Heart right ventricle (tissue), 16 donors: ENCODE results near the gene MACROD2. TPM values are rescaled to one million over a fixed set of nuclear protein-coding genes. Genes with fewer than 3 reads are reported as not detected.

Experiments
- ATAC-seq, 8 donors: fragments of 200-7000 bp; cut with Tn5 transposase; one replicate each; pipeline ENCODE4 v1.9.1; 2020; ENCODE audit warnings: mild to moderate bottlenecking in 8 of 8, moderate library complexity in 8 of 8, moderate number of reproducible peaks in 1 of 8
- DNase-seq, 2 donors: peaks; one replicate each; pipeline ENCODE4 v3.0.0-alpha.2; 2020
- H3K27ac ChIP-seq, 10 donors: fragments of 200-600 bp; sonication (generic) in 2 of 10; one replicate each; pipeline versions ENCODE4 v1.5.0 to v1.8.0; 2020 to 2022; ENCODE audit warnings: mild to moderate bottlenecking in 3 of 10
- H3K27me3 ChIP-seq, 7 donors: fragments of 200-600 bp; one replicate each; pipeline ENCODE4 v1.8.0; 2021 to 2022; ENCODE audit warnings: mild to moderate bottlenecking in 2 of 7
- H3K36me3 ChIP-seq, 9 donors: fragments of 200-600 bp; sonication (generic) in 1 of 9; one replicate each; pipeline versions ENCODE4 v1.5.0 to v1.8.0; 2020 to 2022; ENCODE audit warnings: mild to moderate bottlenecking in 2 of 9
- H3K4me1 ChIP-seq, 9 donors: fragments of 200-600 bp; sonication (generic) in 1 of 9; one replicate each; pipeline versions ENCODE4 v1.5.0 to v1.8.0; 2020 to 2022; ENCODE audit warnings: mild to moderate bottlenecking in 4 of 9
- H3K4me3 ChIP-seq, 10 donors: fragments of 200-600 bp; sonication (generic) in 2 of 10; one replicate each; pipeline versions ENCODE4 v1.5.0 to v1.8.0; 2020 to 2022; ENCODE audit warnings: mild to moderate bottlenecking in 7 of 10, moderate library complexity in 2 of 10
- H3K9me3 ChIP-seq, 11 donors: fragments of 200-600 bp in 10 of 11; sonication (generic) in 2 of 11; one replicate each; pipeline versions ENCODE4 v1.5.0 to v1.8.0; 2013 to 2022; ENCODE audit warnings: mild to moderate bottlenecking in 2 of 11, control low read depth in 1 of 11, moderate library complexity in 1 of 11
- CTCF ChIP-seq, 9 donors: fragments of 200-600 bp; sonication (generic) in 2 of 9; IDR thresholded peaks; one replicate each; pipeline versions ENCODE4 v1.5.0 to v1.8.0; 2021 to 2022; ENCODE audit warnings: antibody characterized with exemption in 9 of 9, mild to moderate bottlenecking in 5 of 9, moderate library complexity in 1 of 9
- whole genome bisulfite sequencing, 2 donors: extraction: QIAGEN DNeasy Blood & Tissue Kit; methylation state at CpG; one replicate each; pipeline ENCODE4 v1.1.7; 2013; ENCODE audit warnings: inconsistent platforms in 1 of 2; 5-methylcytosine and 5-hydroxymethylcytosine counted together
- intact Hi-C, 10 donors: fragments of 100-400 bp; cut with DNase I; formaldehyde crosslinking; loops; one replicate each; pipeline versions ENCODE4 v1.11.1 to v1.14.2; 2022
- polyA plus RNA-seq, 2 donors: library from polyadenylated mRNA; stranded (reverse); fragments of 200-250 nt; gene quantifications; one replicate each; pipeline ENCODE4 v1.2.3, GENCODE V29; 2013
- total RNA-seq, 10 donors: library from RNA; stranded (reverse); fragmentation: NEBNext Ultra II Directional in 3 of 10; extraction: Animal tissue kit (Norgen Biotek cat#: 25700) in 3 of 10; gene quantifications; one replicate each; pipeline versions ENCODE4 v1.2.1 to v1.2.4, GENCODE V29; 2021 to 2023
- donor health status: Arrhythmogenic right ventricular cardiomyopathy.
- donor health status: ischemic (EF 13 %, LVEDD 7.1; RV severe dilation, severe dysfunction).
- donor health status: healthy with polysubstance abuse.
- donor health status: DM: no; HTN: yes; CAD: no.
- donor health status: DM: no; HTN: no; CAD: no.
- donor health status: ischemic (EF 25% LVEDD 6.9; RV normal size, moderate dysfunction).
- donor health status: ischemic (EF 25% LVEDD 5.7; RV mildly dilated, moderate dysfunction).
- donor health status: healthy.
- donor health status: DM: yes; HTN: yes; CAD: no.
- donor health status: Ischemic cardiomyopathy.
- donor health status: ischemic (EF 35%, LVEDD 5.7; RV mildly dilated, moderate dysfunction).
- donor health status: nonischemic (EF 11% LVEDD 7.7; RV severe dilation, severe dysfunction).
- donor health status: DM: yes; HTN: yes; CAD: no.
- donor health status: PGD.
- donor health status: ischemic (EF 29% LVEDD 5.4; RV normal size, mild dysfunction).
- donor health status: nonischemic (EF 23%, LVEDD 6.1; RV moderate dilation, normal function).

The MACROD2 gene
- total and polyA plus RNA-seq, 12 donors, result 0.28 to 6.4 (median 4.1) TPM

GRCh38 chr20:15071085-15071808 is 1075.9 kb downstream of the MACROD2 start:
- no peaks in the 10 kb centered on the region for H3K4me1 ChIP-seq
- TF ChIP-seq CTCF (IDR thresholded peaks at IDR 0.05), result no peak
- H3K27ac ChIP-seq, result no peak overlapping the region
- intact Hi-C loops, result loop anchor here in 1 of 10 donors (10.0 kb wide), 1 partner anchor 64 kb away; no protein-coding TSS in a partner anchor
- 60 to 65% methylated on average over 2 of the region's 2 CpGs for WGBS, 2 donors
- no peak overlapping the region for H3K4me3 ChIP-seq
- ATAC-seq (no peak), DNase-seq (no peak)
- H3K27me3 ChIP-seq, result no peaks in the 10 kb centered on the region
- no peaks in the 10 kb centered on the region for H3K36me3 ChIP-seq
- H3K9me3 ChIP-seq, result no peaks in the 10 kb centered on the region

GRCh38 chr20:15072316-15072715 is 1077.0 kb downstream of the MACROD2 start:
- ATAC-seq (no peak), DNase-seq (no peak)
- no peak overlapping the region for H3K27ac ChIP-seq
- intact Hi-C loops, result loop anchor here in 1 of 10 donors (10.0 kb wide), 1 partner anchor 62 kb away; no protein-coding TSS in a partner anchor
- H3K36me3 ChIP-seq, result no peaks in the 10 kb centered on the region
- no peaks in the 10 kb centered on the region for H3K27me3 ChIP-seq
- H3K4me1 ChIP-seq, result no peaks in the 10 kb centered on the region
- no peak overlapping the region for H3K4me3 ChIP-seq
- no peak for TF ChIP-seq CTCF (IDR thresholded peaks at IDR 0.05)
- no peaks in the 10 kb centered on the region for H3K9me3 ChIP-seq

DNA sequence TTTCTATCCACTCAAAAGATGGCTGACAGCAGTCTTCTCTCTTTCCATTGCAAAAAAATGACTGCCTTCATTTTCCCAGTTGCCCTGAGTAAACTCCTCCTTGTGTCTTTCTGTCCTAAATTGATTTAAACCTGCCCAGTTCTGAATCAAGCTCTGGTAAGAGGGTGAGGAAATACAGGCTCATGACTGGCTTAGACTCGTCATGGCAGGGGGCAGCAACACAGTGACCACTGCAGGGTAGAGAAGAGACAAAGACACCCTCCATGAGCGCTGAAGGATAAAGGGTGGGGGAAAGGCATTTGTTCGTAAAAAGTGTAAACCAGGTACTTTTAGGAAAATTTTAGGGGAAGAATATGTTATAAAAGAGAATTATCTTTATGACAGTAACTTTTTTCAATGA is 1080.3 kb downstream of the MACROD2 start:
- no peak for ATAC-seq
- no peak for TF ChIP-seq CTCF (IDR thresholded peaks at IDR 0.05)
- DNase-seq, result no peak
- Histone ChIP-seq H3K4me1 (no peaks in the 10 kb centered on the region), H3K9me3 (no peaks in the 10 kb centered on the region), H3K4me3 (no peak overlapping the region), H3K36me3 (no peaks in the 10 kb centered on the region), H3K27ac (no peak overlapping the region), H3K27me3 (no peaks in the 10 kb centered on the region)
- intact Hi-C loops, result loop anchor here in 1 of 10 donors (10.0 kb wide), 1 partner anchor 59 kb away; no protein-coding TSS in a partner anchor
- WGBS, 2 donors, result 78 to 87% methylated on average over 3 of the region's 3 CpGs

- Histone ChIP-seq H3K27me3 (no peaks in the 10 kb centered on the region), H3K4me3 (no peak overlapping the region), H3K27ac (no peak overlapping the region), H3K36me3 (no peaks in the 10 kb centered on the region), H3K4me1 (no peaks in the 10 kb centered on the region), H3K9me3 (no peaks in the 10 kb centered on the region)
- intact Hi-C loops, result loop anchor here in 1 of 10 donors (10.0 kb wide), 1 partner anchor 58 kb away; no protein-coding TSS in a partner anchor
- no peak for TF ChIP-seq CTCF (IDR thresholded peaks at IDR 0.05)
- ATAC-seq (no peak), DNase-seq (no peak)
- 86% methylated on average over 1 of the region's 1 CpG for WGBS, 2 donors
Observed at GRCh38 chr20:15076785-15077184, 1081.5 kb downstream of the MACROD2 start.
